Measurements from ENCODE around the gene RRAD. TPM values are rescaled to one million over a fixed set of nuclear protein-coding genes. Genes with fewer than 3 reads are reported as not detected.

Gene RRAD
- total and polyA plus RNA-seq, 2 experiments from 2014 or later, result 0.22 to 0.70 TPM

GRCh38 chr16:66891797-66892196 is 33.5 kb downstream of the RRAD start:
- H2AFZ ChIP-seq, result no peak overlapping the region
- H3F3A ChIP-seq (ENCODE audit: insufficient read depth), result peaks cover 8% of the 10 kb centered on the region; the same call in 1 of the 2 replicates
- H3K4me1 ChIP-seq (ENCODE audit: insufficient read depth), result peaks cover 7% of the 10 kb centered on the region; the same call in 1 of the 2 replicates
- peaks cover 8% of the 10 kb centered on the region; the same call in 1 of the 2 replicates for H3K79me2 ChIP-seq (ENCODE audit: insufficient read depth)
- H3K4me3 ChIP-seq, result no peak overlapping the region
- no peak overlapping the region for H3K27ac ChIP-seq
- no peak for DNase-seq
- no peaks in the 10 kb centered on the region for H3K27me3 ChIP-seq (replicated peaks; ENCODE audit: insufficient read depth)
- no peaks in the 10 kb centered on the region for H3K9me3 ChIP-seq (ENCODE audit: low read depth)
- TF ChIP-seq EZH2 (IDR thresholded peaks at IDR 0.05; ENCODE audit: insufficient read depth, poor library complexity, severe bottlenecking) (no peak), EZH2phosphoT487 (IDR thresholded peaks at IDR 0.05; ENCODE audit: insufficient read depth, low read depth) (no peak)
- WGBS, 2 experiments (ENCODE audit: low coverage in 1 of 2, low lambda C conversion rate in 2 of 2, missing lambda C conversion rate in 2 of 2), result 90 to 93% methylated on average over 6 of the region's 6 CpGs
- H3K9me2 ChIP-seq (ENCODE audit: insufficient read depth), result no peaks in the 10 kb centered on the region
- in situ Hi-C loops (cut with MboI), result no loop called here
- H3K9ac ChIP-seq, result no peak overlapping the region
- H3K4me2 ChIP-seq (ENCODE audit: unreplicated experiment), result no peak overlapping the region
- no peaks in the 10 kb centered on the region for H4K20me1 ChIP-seq (ENCODE audit: insufficient read depth)
- H3K36me3 ChIP-seq (ENCODE audit: low read depth), result no peaks in the 10 kb centered on the region

- H3K36me3 ChIP-seq (ENCODE audit: low read depth), result no peaks in the 10 kb centered on the region
- H3K4me2 ChIP-seq (ENCODE audit: unreplicated experiment), result no peak overlapping the region
- peaks cover 12% of the 10 kb centered on the region; the same call in 1 of the 2 replicates for H3F3A ChIP-seq (ENCODE audit: insufficient read depth)
- no peak for DNase-seq
- no peak overlapping the region for H2AFZ ChIP-seq
- no peak overlapping the region for H3K4me3 ChIP-seq
- WGBS, 2 experiments (ENCODE audit: low coverage in 1 of 2, low lambda C conversion rate in 2 of 2, missing lambda C conversion rate in 2 of 2), result 83 to 87% methylated on average over 4 of the region's 4 CpGs
- H4K20me1 ChIP-seq (ENCODE audit: insufficient read depth), result no peaks in the 10 kb centered on the region
- no peak overlapping the region for H3K27ac ChIP-seq
- peaks cover 11% of the 10 kb centered on the region for H3K4me1 ChIP-seq (ENCODE audit: insufficient read depth)
- no peaks in the 10 kb centered on the region for H3K9me3 ChIP-seq (ENCODE audit: low read depth)
- TF ChIP-seq EZH2 (IDR thresholded peaks at IDR 0.05; ENCODE audit: insufficient read depth, poor library complexity, severe bottlenecking) (no peak), EZH2phosphoT487 (IDR thresholded peaks at IDR 0.05; ENCODE audit: insufficient read depth, low read depth) (no peak)
- H3K9me2 ChIP-seq (ENCODE audit: insufficient read depth), result no peaks in the 10 kb centered on the region
- H3K27me3 ChIP-seq (replicated peaks; ENCODE audit: insufficient read depth), result no peaks in the 10 kb centered on the region
- no peak overlapping the region for H3K9ac ChIP-seq
- H3K79me2 ChIP-seq (ENCODE audit: insufficient read depth), result peaks cover 8% of the 10 kb centered on the region; the same call in 1 of the 2 replicates
- in situ Hi-C loops (cut with MboI), result no loop called here
These were observed 34.0 kb downstream of the RRAD start for GRCh38 chr16:66891360-66891759.

DNA sequence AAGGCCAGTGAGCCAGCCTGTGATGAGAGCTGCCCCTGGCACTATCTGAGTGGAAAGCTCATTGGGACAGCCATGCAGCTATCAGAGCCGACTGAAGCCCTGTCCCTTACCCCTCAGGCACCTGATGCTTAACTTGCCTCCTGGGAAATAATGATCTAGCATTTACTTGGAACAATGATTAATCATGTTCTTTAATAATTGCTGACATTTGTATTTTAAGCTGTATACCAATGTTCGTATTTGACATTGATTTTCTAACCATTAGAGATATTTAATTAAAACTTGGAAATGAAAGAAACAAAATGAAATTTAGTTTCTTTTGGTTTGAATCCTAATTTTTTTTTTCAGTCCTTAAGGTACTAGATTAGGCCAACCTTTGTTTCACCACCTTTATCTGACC is 34.5 kb downstream of the RRAD start:
- no peak overlapping the region for H3K9ac ChIP-seq
- no peaks in the 10 kb centered on the region for H3K9me3 ChIP-seq (ENCODE audit: low read depth)
- no peaks in the 10 kb centered on the region for H3K9me2 ChIP-seq (ENCODE audit: insufficient read depth)
- no peak for DNase-seq
- TF ChIP-seq EZH2phosphoT487 (IDR thresholded peaks at IDR 0.05; ENCODE audit: insufficient read depth, low read depth) (no peak), EZH2 (IDR thresholded peaks at IDR 0.05; ENCODE audit: insufficient read depth, poor library complexity, severe bottlenecking) (no peak)
- peaks cover 8% of the 10 kb centered on the region; the same call in 1 of the 2 replicates for H3K79me2 ChIP-seq (ENCODE audit: insufficient read depth)
- H4K20me1 ChIP-seq (ENCODE audit: insufficient read depth), result no peaks in the 10 kb centered on the region
- H3K4me1 ChIP-seq (ENCODE audit: insufficient read depth), result peaks cover 16% of the 10 kb centered on the region
- H3K4me3 ChIP-seq, result no peak overlapping the region
- 96 to 97% methylated on average over 2 of the region's 2 CpGs for WGBS, 2 experiments (ENCODE audit: low coverage in 1 of 2, low lambda C conversion rate in 2 of 2, missing lambda C conversion rate in 2 of 2)
- H3K36me3 ChIP-seq (ENCODE audit: low read depth), result no peaks in the 10 kb centered on the region
- no peak overlapping the region for H3K4me2 ChIP-seq (ENCODE audit: unreplicated experiment)
- in situ Hi-C loops (cut with MboI), result no loop called here
- peaks cover 16% of the 10 kb centered on the region for H3F3A ChIP-seq (ENCODE audit: insufficient read depth)
- H3K27ac ChIP-seq, result no peak overlapping the region
- no peak overlapping the region for H2AFZ ChIP-seq
- H3K27me3 ChIP-seq (replicated peaks; ENCODE audit: insufficient read depth), result no peaks in the 10 kb centered on the region

DNA sequence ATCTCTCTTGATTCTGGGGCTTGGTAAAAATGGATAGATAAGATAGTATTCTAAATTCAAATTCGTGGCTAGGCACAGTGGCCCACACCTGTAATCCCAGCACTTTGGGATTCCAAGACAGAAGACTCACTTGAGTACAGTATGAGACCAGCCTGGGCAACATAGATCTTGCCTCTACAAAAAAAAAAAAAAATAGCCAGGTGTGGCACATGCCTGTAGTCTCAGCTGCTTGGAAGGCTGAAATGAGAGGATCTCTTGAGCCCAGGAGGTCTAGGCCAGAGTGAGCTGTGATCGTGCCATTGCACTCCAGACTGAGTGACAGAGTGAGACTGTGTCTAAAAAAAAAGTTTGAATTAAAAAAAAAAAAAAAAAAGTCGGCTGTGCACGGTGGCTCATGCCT is 35.7 kb downstream of the RRAD start:
- H4K20me1 ChIP-seq (ENCODE audit: insufficient read depth), result no peaks in the 10 kb centered on the region
- no peaks in the 10 kb centered on the region for H3K36me3 ChIP-seq (ENCODE audit: low read depth)
- no peak overlapping the region for H3K4me2 ChIP-seq (ENCODE audit: unreplicated experiment)
- H3K4me3 ChIP-seq, result no peak overlapping the region
- H3K9ac ChIP-seq, result no peak overlapping the region
- H3K4me1 ChIP-seq (ENCODE audit: insufficient read depth), result peaks cover 16% of the 10 kb centered on the region
- H3F3A ChIP-seq (ENCODE audit: insufficient read depth), result peaks cover 18% of the 10 kb centered on the region
- H3K9me2 ChIP-seq (ENCODE audit: insufficient read depth), result no peaks in the 10 kb centered on the region
- no peak for DNase-seq
- TF ChIP-seq EZH2 (IDR thresholded peaks at IDR 0.05; ENCODE audit: insufficient read depth, poor library complexity, severe bottlenecking) (no peak), EZH2phosphoT487 (IDR thresholded peaks at IDR 0.05; ENCODE audit: insufficient read depth, low read depth) (no peak)
- H2AFZ ChIP-seq, result no peak overlapping the region
- H3K27ac ChIP-seq, result no peak overlapping the region
- H3K9me3 ChIP-seq (ENCODE audit: low read depth), result no peaks in the 10 kb centered on the region
- peaks cover 8% of the 10 kb centered on the region; the same call in 1 of the 2 replicates for H3K79me2 ChIP-seq (ENCODE audit: insufficient read depth)
- no peaks in the 10 kb centered on the region for H3K27me3 ChIP-seq (replicated peaks; ENCODE audit: insufficient read depth)
- in situ Hi-C loops (cut with MboI), result no loop called here
- WGBS, 2 experiments (ENCODE audit: low coverage in 1 of 2, low lambda C conversion rate in 2 of 2, missing lambda C conversion rate in 2 of 2), result 57 to 75% methylated on average over 2 to 4 of the region's 4 CpGs
